Tibial nerve (tissue), 4 donors: Measurements from ENCODE around the gene ITGA11. TPM values are rescaled to one million over a fixed set of nuclear protein-coding genes. Genes with fewer than 3 reads are reported as not detected.

Experiments used
- DNase-seq, 2 donors: peaks; one replicate each; pipeline ENCODE4 v3.0.0-alpha.2; 2019; ENCODE audit warnings: low spot score in 2 of 2
- H3K27ac ChIP-seq, 4 donors: fragments of 200-600 bp; sonication (generic) in 3 of 4; one replicate each; pipeline ENCODE4 v1.5.1; 2017 to 2019; ENCODE audit warnings: mild to moderate bottlenecking in 1 of 4
- H3K27me3 ChIP-seq, 2 donors: fragments of 200-600 bp; sonication (generic) in 1 of 2; one replicate each; pipeline versions ENCODE4 v1.5.1 to v1.6.0; 2017 to 2019
- H3K36me3 ChIP-seq, 3 donors: fragments of 200-600 bp; sonication (generic); one replicate each; pipeline ENCODE4 v1.5.1; 2018 to 2019
- H3K4me1 ChIP-seq, 4 donors: fragments of 200-600 bp; sonication (generic) in 3 of 4; one replicate each; pipeline ENCODE4 v1.5.1; 2017 to 2019
- H3K4me3 ChIP-seq, 4 donors: fragments of 200-600 bp; sonication (generic) in 3 of 4; one replicate each; pipeline ENCODE4 v1.5.1; 2017 to 2019; ENCODE audit warnings: mild to moderate bottlenecking in 1 of 4, moderate library complexity in 1 of 4
- H3K9me3 ChIP-seq, 4 donors: fragments of 200-600 bp; sonication (generic) in 3 of 4; one replicate each; pipeline ENCODE4 v1.5.1; 2017 to 2019
- EP300 ChIP-seq, 2 donors: sonication (generic); formaldehyde crosslinking; IDR thresholded peaks; one replicate each; pipeline ENCODE4 v1.6.1; 2017; ENCODE audit warnings: antibody characterized with exemption in 2 of 2, mild to moderate bottlenecking in 1 of 2
- POLR2A ChIP-seq, 2 donors: fragments of 450-650 bp; IDR thresholded peaks; one replicate each; pipeline ENCODE4 v1.6.1; 2017; ENCODE audit warnings: antibody characterized with exemption in 2 of 2, mild to moderate bottlenecking in 2 of 2, moderate library complexity in 2 of 2
- WGBS, 2 donors: methylation state at CpG; one replicate each; pipeline ENCODE4 v1.1.5; 2018; 5-methylcytosine and 5-hydroxymethylcytosine counted together
- total RNA-seq, 4 donors: library from RNA; depleted of rRNA; stranded (reverse); fragments of >200 nt; gene quantifications; one replicate each; pipeline ENCODE4 v1.1.0, GENCODE V29; 2016
- TF ChIP-seq, protein P1 (sequence below), 5 experiments: fragments of 200-600 bp in 3 of 5; fragments of 450-650 bp in 2 of 5; sonication (generic) in 3 of 5; IDR thresholded peaks; one replicate each; pipeline ENCODE4 v1.5.1; 2016 to 2019; ENCODE audit warnings: antibody characterized with exemption in 5 of 5, mild to moderate bottlenecking in 3 of 5, moderate library complexity in 2 of 5

Gene ITGA11
- total RNA-seq, 4 donors from 2014 or later = 2.7 to 12.1 (median 6.9) TPM

DNA sequence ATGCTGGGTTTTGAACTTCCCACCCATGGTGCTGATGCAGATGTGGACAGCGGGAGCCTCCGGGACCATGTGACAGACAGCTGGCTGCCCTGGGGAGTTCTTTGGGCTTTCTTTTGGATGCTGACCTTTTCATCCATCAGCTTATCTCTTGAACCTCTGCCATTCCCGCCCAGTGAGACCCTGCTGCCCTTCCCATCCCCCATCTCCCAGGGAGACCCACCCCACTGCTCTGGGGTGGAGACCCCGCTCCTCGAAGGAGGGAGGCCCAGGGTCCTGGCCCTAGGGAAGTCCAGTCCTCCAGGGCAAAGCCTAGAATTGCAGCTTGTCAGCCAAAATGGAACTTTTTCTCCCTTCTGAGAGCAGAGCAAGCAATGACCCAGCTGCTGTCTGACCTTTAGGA lies 64.0 kb downstream of the ITGA11 start:
- no peak for DNase-seq
- H3K36me3 ChIP-seq = no peaks in the 10 kb centered on the region
- peak overlapping the region in 1 of 4 donors; percentile 17 for H3K27ac ChIP-seq
- TF ChIP-seq EP300 (IDR thresholded peaks at IDR 0.05) (no peak), POLR2A (IDR thresholded peaks at IDR 0.05) (no peak)
- TF ChIP-seq, protein P1, sequence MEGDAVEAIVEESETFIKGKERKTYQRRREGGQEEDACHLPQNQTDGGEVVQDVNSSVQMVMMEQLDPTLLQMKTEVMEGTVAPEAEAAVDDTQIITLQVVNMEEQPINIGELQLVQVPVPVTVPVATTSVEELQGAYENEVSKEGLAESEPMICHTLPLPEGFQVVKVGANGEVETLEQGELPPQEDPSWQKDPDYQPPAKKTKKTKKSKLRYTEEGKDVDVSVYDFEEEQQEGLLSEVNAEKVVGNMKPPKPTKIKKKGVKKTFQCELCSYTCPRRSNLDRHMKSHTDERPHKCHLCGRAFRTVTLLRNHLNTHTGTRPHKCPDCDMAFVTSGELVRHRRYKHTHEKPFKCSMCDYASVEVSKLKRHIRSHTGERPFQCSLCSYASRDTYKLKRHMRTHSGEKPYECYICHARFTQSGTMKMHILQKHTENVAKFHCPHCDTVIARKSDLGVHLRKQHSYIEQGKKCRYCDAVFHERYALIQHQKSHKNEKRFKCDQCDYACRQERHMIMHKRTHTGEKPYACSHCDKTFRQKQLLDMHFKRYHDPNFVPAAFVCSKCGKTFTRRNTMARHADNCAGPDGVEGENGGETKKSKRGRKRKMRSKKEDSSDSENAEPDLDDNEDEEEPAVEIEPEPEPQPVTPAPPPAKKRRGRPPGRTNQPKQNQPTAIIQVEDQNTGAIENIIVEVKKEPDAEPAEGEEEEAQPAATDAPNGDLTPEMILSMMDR (IDR thresholded peaks at IDR 0.05) = no peak
- peaks cover 0 to 48% (median 13%) of the 10 kb centered on the region in 4 donors for H3K4me1 ChIP-seq
- 38 to 53% methylated on average over 5 of the region's 5 CpGs for WGBS, 2 donors
- H3K9me3 ChIP-seq = no peaks in the 10 kb centered on the region
- no peaks in the 10 kb centered on the region for H3K27me3 ChIP-seq
- H3K4me3 ChIP-seq = no peak overlapping the region

DNA sequence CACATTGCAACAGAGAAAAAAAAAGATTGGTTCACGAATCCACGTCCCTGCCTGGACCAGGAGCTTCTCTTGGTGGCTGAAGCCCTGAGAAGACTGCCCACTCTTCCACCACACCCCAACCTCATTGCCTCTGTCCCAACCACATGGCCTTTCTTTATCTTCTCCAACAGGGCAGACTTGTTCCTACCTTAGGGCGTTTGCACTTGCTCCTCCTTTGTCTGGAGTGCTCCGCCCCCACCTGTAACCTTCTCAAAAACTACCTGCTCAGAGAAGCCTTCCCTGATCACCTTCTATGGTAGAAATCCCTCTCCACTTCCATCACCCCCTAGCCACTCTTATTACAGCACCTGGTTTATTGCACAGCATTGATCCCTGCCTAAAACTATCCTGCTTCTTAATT lies 64.7 kb downstream of the ITGA11 start:
- H3K4me1 ChIP-seq = peaks cover 0 to 48% (median 13%) of the 10 kb centered on the region in 4 donors
- no peak for TF ChIP-seq POLR2A (IDR thresholded peaks at IDR 0.05)
- TF ChIP-seq EP300 (IDR thresholded peaks at IDR 0.05) = no peak
- TF ChIP-seq, protein P1 (IDR thresholded peaks at IDR 0.05) = no peak
- WGBS, 2 donors = 87 to 89% methylated on average over 4 of the region's 4 CpGs

DNA sequence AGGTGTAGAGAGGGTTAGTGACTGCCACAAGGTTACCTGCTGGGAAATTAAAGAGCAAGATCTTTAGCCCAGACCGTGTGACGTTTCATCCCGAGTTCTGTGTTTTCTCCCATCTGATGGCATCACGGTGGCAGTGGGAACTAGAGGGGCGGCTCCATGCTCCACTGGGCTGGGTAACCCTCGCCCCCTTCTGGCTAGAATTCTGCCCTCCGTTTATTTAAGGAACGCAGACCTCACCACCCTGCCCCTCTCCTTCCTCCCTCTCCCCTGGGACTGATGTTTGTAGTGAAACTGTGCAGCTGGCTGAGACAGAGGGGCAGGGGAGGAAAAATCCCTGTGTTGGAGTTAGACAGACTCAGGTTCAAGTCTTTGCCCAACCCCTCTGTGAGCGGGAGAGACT lies 65.6 kb downstream of the ITGA11 start:
- H3K4me1 ChIP-seq = peaks cover 0 to 48% (median 13%) of the 10 kb centered on the region in 4 donors
- DNase-seq = no peak
- 70 to 73% methylated on average over 9 of the region's 9 CpGs for WGBS, 2 donors

More for the DNA sequence above, 64.7 kb downstream of the ITGA11 start:
- Histone ChIP-seq H3K9me3 (no peaks in the 10 kb centered on the region), H3K27ac (no peak overlapping the region), H3K27me3 (no peaks in the 10 kb centered on the region), H3K4me3 (no peak overlapping the region), H3K36me3 (no peaks in the 10 kb centered on the region)
- DNase-seq = no peak

DNA sequence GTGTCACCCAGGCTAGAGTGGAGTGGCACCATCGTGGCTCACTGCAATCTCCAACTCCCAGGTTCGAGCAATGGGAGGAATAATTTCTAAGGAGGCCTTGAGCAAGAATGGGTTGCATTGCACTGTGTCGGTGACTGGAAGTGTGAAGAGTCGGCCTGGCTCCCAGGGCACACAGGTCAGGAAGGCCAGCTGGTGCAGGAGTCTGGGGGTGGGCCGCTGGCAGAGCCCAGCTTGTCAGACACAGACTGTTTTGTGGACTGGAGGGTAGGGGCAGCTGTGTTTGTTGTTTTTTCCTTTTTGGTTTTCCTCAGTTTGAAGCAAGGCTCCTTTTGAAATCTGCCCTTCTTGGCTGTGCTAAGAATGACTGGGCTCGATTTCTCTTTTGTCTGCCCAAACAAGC lies 66.2 kb downstream of the ITGA11 start:
- H3K27ac ChIP-seq = peak overlapping the region in 2 of 4 donors; percentile 36 to 70
- H3K36me3 ChIP-seq = no peaks in the 10 kb centered on the region
- no peaks in the 10 kb centered on the region for H3K9me3 ChIP-seq
- DNase-seq = no peak
- peaks cover 0 to 48% (median 13%) of the 10 kb centered on the region in 4 donors for H3K4me1 ChIP-seq
- TF ChIP-seq, protein P1 (IDR thresholded peaks at IDR 0.05) = no peak
- TF ChIP-seq EP300 (IDR thresholded peaks at IDR 0.05) (no peak), POLR2A (IDR thresholded peaks at IDR 0.05) (no peak)
- no peak overlapping the region for H3K4me3 ChIP-seq
- H3K27me3 ChIP-seq = no peaks in the 10 kb centered on the region
- 35 to 46% methylated on average over 6 of the region's 6 CpGs for WGBS, 2 donors

More for the DNA sequence above, 65.6 kb downstream of the ITGA11 start:
- Histone ChIP-seq H3K9me3 (no peaks in the 10 kb centered on the region), H3K27me3 (no peaks in the 10 kb centered on the region), H3K36me3 (no peaks in the 10 kb centered on the region), H3K27ac (peak overlapping the region in 2 of 4 donors; percentile 36 to 70), H3K4me3 (no peak overlapping the region)
- no peak for TF ChIP-seq POLR2A (IDR thresholded peaks at IDR 0.05)
- TF ChIP-seq EP300 (IDR thresholded peaks at IDR 0.05) = no peak
- TF ChIP-seq, protein P1 (IDR thresholded peaks at IDR 0.05) = no peak

DNA sequence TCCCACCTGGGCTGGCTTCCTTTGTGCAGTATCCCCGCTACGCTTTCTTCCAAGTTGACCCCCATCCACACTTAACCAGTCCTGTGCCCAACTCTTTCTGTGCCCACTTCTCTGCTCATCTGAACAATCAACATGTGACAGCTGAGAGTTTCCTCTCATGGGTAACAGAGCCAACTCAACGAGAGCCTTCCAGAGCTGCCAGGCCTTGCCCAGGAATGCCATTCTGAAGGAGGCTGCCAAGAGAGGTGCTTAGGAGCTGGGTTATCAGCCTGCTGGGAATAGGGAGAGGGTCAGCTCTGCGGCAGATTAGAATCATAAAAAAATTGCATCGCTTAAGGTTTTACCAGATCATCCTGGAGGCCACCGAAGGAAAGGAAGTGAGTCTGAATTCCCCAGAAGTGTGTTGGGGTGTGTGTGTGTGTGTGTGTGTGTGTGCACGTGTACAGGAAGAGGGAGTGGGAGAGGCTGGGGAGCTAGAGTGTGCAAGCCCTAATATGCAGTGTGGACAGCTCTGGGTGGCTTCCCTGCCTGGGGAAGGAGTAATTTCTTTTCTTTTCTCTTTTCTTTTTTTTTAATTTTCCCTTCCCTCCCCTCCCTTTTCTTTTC lies 66.7 kb downstream of the ITGA11 start:
- Histone ChIP-seq H3K9me3 (no peaks in the 10 kb centered on the region), H3K4me3 (no peak overlapping the region), H3K27ac (peak overlapping the region in 3 of 4 donors; percentile 28 to 70 (median 36)), H3K27me3 (no peaks in the 10 kb centered on the region), H3K4me1 (peaks cover 0 to 48% (median 13%) of the 10 kb centered on the region in 4 donors), H3K36me3 (no peaks in the 10 kb centered on the region)
- WGBS, 2 donors = 54 to 64% methylated on average over 7 of the region's 7 CpGs
- TF ChIP-seq, protein P1 (IDR thresholded peaks at IDR 0.05) = no peak
- TF ChIP-seq POLR2A (IDR thresholded peaks at IDR 0.05) (no peak), EP300 (IDR thresholded peaks at IDR 0.05) (no peak)
- no peak for DNase-seq
